MG63 (cell line): Measurements from ENCODE around the gene MRPL20. TPM values are rescaled to one million over a fixed set of nuclear protein-coding genes. Genes with fewer than 3 reads are reported as not detected.
"Not testable (repeated sequence)": the region's sequence is repeated elsewhere in the genome, so short reads cannot be mapped to it uniquely, and the experiment has no call there.

Experiments used
- DNase-seq: peaks from one replicate; pipeline ENCODE4 v3.0.0-alpha.2; 2020
- H3K27me3 ChIP-seq: fragments of 250-450 bp; sonication (Bioruptor Pico); 2 replicates; pipeline ENCODE4 v1.5.1; 2020; ENCODE audit warnings: mild to moderate bottlenecking, moderate library complexity
- H3K36me3 ChIP-seq: fragments of 250-450 bp; sonication (Bioruptor Pico); 2 replicates; pipeline ENCODE4 v1.5.1; 2020; ENCODE audit warnings: mild to moderate bottlenecking, moderate library complexity
- H3K4me3 ChIP-seq: fragments of 250-450 bp; sonication (Bioruptor Pico); 2 replicates; pipeline ENCODE4 v1.5.1; 2020; ENCODE audit warnings: mild to moderate bottlenecking, moderate library complexity
- H3K9me3 ChIP-seq: fragments of 250-450 bp; sonication (Bioruptor Pico); 2 replicates; pipeline ENCODE4 v1.5.1; 2020; ENCODE audit warnings: mild to moderate bottlenecking, moderate library complexity
- total RNA-seq: library from RNA; depleted of rRNA; stranded (reverse); fragments of >200 nt; shearing (Covaris generic); gene quantifications from 2 replicates; pipeline ENCODE4 v1.2.3, GENCODE V29; 2014; ENCODE audit warnings: low replicate concordance

MRPL20 gene
- total RNA-seq, 1 experiment from 2014 or later = 55.2 TPM

- no peak overlapping the region for H3K4me3 ChIP-seq
- H3K27me3 ChIP-seq = no peaks in the 10 kb centered on the region
- H3K36me3 ChIP-seq = no peaks in the 10 kb centered on the region
- H3K9me3 ChIP-seq = no peaks in the 10 kb centered on the region
- no peak for DNase-seq
Measured at GRCh38 chr1:1420654-1421141, 13.6 kb upstream of the MRPL20 start.

GRCh38 chr1:1419813-1420653 is 12.9 kb upstream of the MRPL20 start:
- DNase-seq = no peak
- Histone ChIP-seq H3K27me3 (no peaks in the 10 kb centered on the region), H3K36me3 (no peaks in the 10 kb centered on the region), H3K9me3 (no peaks in the 10 kb centered on the region), H3K4me3 (no peak overlapping the region)

- Histone ChIP-seq H3K27me3 (no peaks in the 10 kb centered on the region), H3K36me3 (no peaks in the 10 kb centered on the region), H3K4me3 (no peak overlapping the region), H3K9me3 (no peaks in the 10 kb centered on the region)
- no peak for DNase-seq
Measured at GRCh38 chr1:1419363-1419812, 12.3 kb upstream of the MRPL20 start.

- H3K27me3 ChIP-seq = no peaks in the 10 kb centered on the region
- no peak for DNase-seq
- no peaks in the 10 kb centered on the region for H3K9me3 ChIP-seq
- H3K4me3 ChIP-seq = no peak overlapping the region
- H3K36me3 ChIP-seq = no peaks in the 10 kb centered on the region
Measured at GRCh38 chr1:1418464-1419362, 11.6 kb upstream of the MRPL20 start.

- not testable (repeated sequence) for DNase-seq, H3K9me3 ChIP-seq, H3K4me3 ChIP-seq, H3K36me3 ChIP-seq, H3K27me3 ChIP-seq
Measured at GRCh38 chr1:1417825-1418463, 10.9 kb upstream of the MRPL20 start.

- H3K27me3 ChIP-seq, H3K36me3 ChIP-seq, H3K9me3 ChIP-seq, H3K4me3 ChIP-seq, DNase-seq: not testable (repeated sequence)
Measured at GRCh38 chr1:1417396-1417795, 10.3 kb upstream of the MRPL20 start.

- Histone ChIP-seq H3K27me3 (no peaks in the 10 kb centered on the region), H3K9me3 (no peaks in the 10 kb centered on the region), H3K4me3 (no peak overlapping the region), H3K36me3 (no peaks in the 10 kb centered on the region)
- DNase-seq = no peak
Measured at GRCh38 chr1:1415751-1416150, 8.7 kb upstream of the MRPL20 start.

- H3K9me3 ChIP-seq, H3K27me3 ChIP-seq, H3K4me3 ChIP-seq, DNase-seq: not testable (repeated sequence)
- H3K36me3 ChIP-seq = peaks cover 21% of the 10 kb centered on the region
Measured at GRCh38 chr1:1412311-1412902, 5.3 kb upstream of the MRPL20 start.

- no peak for DNase-seq
- Histone ChIP-seq H3K9me3 (no peaks in the 10 kb centered on the region), H3K4me3 (no peak overlapping the region), H3K36me3 (peaks cover 24% of the 10 kb centered on the region), H3K27me3 (no peaks in the 10 kb centered on the region)
Measured at GRCh38 chr1:1411626-1412025, 4.5 kb upstream of the MRPL20 start.

- H3K27me3 ChIP-seq, H3K4me3 ChIP-seq, DNase-seq, H3K9me3 ChIP-seq: not testable (repeated sequence)
- H3K36me3 ChIP-seq = peaks cover 36% of the 10 kb centered on the region
Measured at GRCh38 chr1:1410238-1410637, 3.1 kb upstream of the MRPL20 start.

GRCh38 chr1:1407636-1408318 is 684 bp upstream of the MRPL20 start:
- no peaks in the 10 kb centered on the region for H3K27me3 ChIP-seq
- peaks cover 61% of the 10 kb centered on the region for H3K36me3 ChIP-seq
- H3K4me3 ChIP-seq = peak overlapping the region; percentile 100
- no peaks in the 10 kb centered on the region for H3K9me3 ChIP-seq
- DNase-seq = no peak

GRCh38 chr1:1406101-1406820 is 832 bp downstream of the MRPL20 start:
- H3K4me3 ChIP-seq = peak overlapping the region; percentile 100
- no peaks in the 10 kb centered on the region for H3K9me3 ChIP-seq
- peaks cover 76% of the 10 kb centered on the region for H3K36me3 ChIP-seq
- DNase-seq = no peak
- no peaks in the 10 kb centered on the region for H3K27me3 ChIP-seq

GRCh38 chr1:1403653-1404052 is 3.4 kb downstream of the MRPL20 start:
- Histone ChIP-seq H3K27me3 (no peaks in the 10 kb centered on the region), H3K36me3 (peaks cover 78% of the 10 kb centered on the region), H3K4me3 (no peak overlapping the region), H3K9me3 (no peaks in the 10 kb centered on the region)
- no peak for DNase-seq

GRCh38 chr1:1402901-1403392 is 4.1 kb downstream of the MRPL20 start:
- not testable (repeated sequence) for H3K27me3 ChIP-seq, H3K9me3 ChIP-seq, DNase-seq, H3K4me3 ChIP-seq
- H3K36me3 ChIP-seq = peaks cover 77% of the 10 kb centered on the region
